HG02981 (cell line): ENCODE data around the gene CPSF4L.
A peak's percentile ranks its signal among the peaks of the same experiment; 100 is the strongest.
"Not testable (repeated sequence)": the region's sequence is repeated elsewhere in the genome, so short reads cannot be mapped to it uniquely, and the experiment has no call there.

Experiments used
- ATAC-seq: cut with Tn5 transposase; IDR thresholded peaks from one replicate; pipeline ENCODE4 v1.9.1; 2021; ENCODE audit warnings: mild to moderate bottlenecking, moderate library complexity; ENCODE audit not compliant: unreplicated experiment

The CPSF4L gene

GRCh38 chr17:73261617-73261951 lies at the start of gene CPSF4L:
Gene CPSF4L, minus strand, starts transcription at chr17:73261880. Its CDS starts 62 bp downstream, at chr17:73261818.
- no peak for ATAC-seq

- ATAC-seq: peak; percentile 17
Observed at GRCh38 chr17:73311428-73311780, 49.7 kb upstream of the CPSF4L start.

GRCh38 chr17:73309727-73310596 lies 48.3 kb upstream of the CPSF4L start:
- no peak for ATAC-seq

- ATAC-seq: not testable (repeated sequence)
Observed at GRCh38 chr17:73308959-73309358, 47.3 kb upstream of the CPSF4L start.

- ATAC-seq: no peak
Observed at GRCh38 chr17:73308017-73308823, 46.5 kb upstream of the CPSF4L start.

GRCh38 chr17:73307130-73307529 lies 45.5 kb upstream of the CPSF4L start:
- no peak for ATAC-seq

GRCh38 chr17:73305845-73306836 lies 44.5 kb upstream of the CPSF4L start:
- ATAC-seq: no peak

GRCh38 chr17:73304971-73305812 lies 43.5 kb upstream of the CPSF4L start:
- ATAC-seq: no peak

- ATAC-seq: no peak
Observed at GRCh38 chr17:73304438-73304837, 42.8 kb upstream of the CPSF4L start.

- ATAC-seq: no peak
Observed at GRCh38 chr17:73302189-73302588, 40.5 kb upstream of the CPSF4L start.

- ATAC-seq: no peak
Observed at GRCh38 chr17:73301369-73301768, 39.7 kb upstream of the CPSF4L start.

GRCh38 chr17:73300392-73300791 lies 38.7 kb upstream of the CPSF4L start:
- no peak for ATAC-seq

GRCh38 chr17:73297934-73298861 lies 36.5 kb upstream of the CPSF4L start:
- ATAC-seq: peak; percentile 82

- no peak for ATAC-seq
Observed at GRCh38 chr17:73293480-73293911, 31.8 kb upstream of the CPSF4L start.

- no peak for ATAC-seq
Observed at GRCh38 chr17:73293031-73293430, 31.4 kb upstream of the CPSF4L start.

GRCh38 chr17:73292031-73292531 lies 30.4 kb upstream of the CPSF4L start:
- ATAC-seq: no peak

- ATAC-seq: peak; percentile 76
Observed at GRCh38 chr17:73291260-73291801, 29.7 kb upstream of the CPSF4L start.
